Measurements from ENCODE around the gene CCDC183.

- TF ChIP-seq CTCF (IDR thresholded peaks at IDR 0.05) (no peak), POLR2A (IDR thresholded peaks at IDR 0.05) (no peak)
These were observed 22.6 kb upstream of the CCDC183 start for GRCh38 chr9:136773386-136774044.

Measured in body of pancreas (tissue), 4 donors.